ENCODE data around the gene EN1. TPM values are rescaled to one million over a fixed set of nuclear protein-coding genes. Genes with fewer than 3 reads are reported as not detected.

Gene EN1
- total RNA-seq, 3 donors from 2014 or later: not detected

DNA sequence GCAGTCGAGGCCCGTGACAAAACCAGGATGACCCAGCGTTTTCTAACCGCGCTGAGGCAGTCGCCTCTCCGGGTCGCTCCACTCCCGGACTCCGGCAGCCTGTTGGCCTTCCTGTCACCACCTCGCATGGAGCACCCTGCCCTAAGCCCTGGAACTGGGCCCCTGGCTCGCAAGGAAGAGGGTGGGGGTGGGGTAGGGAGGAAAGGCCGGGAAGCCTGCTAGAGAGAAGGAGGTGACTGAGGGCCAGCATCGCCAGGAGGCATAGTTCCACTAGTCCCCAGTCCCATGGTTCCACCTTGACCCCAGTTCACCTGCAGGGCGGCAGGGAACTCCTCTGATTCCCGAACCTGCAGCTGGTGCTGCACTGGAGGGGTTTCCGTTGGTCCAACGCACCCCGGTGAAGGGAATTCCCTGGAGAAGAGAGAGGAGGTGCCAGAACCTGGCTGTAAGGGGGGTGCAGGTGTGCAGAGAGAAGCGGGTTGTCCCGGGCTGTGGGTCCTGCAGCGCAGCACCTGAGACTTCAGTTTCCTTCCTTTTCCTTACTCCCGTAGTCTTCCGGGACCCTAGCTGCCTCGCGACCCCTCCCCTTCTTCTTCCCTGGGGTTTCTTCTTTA, 11.8 kb upstream of the EN1 start:
- DNase-seq: no peak
- TF ChIP-seq, protein P1, sequence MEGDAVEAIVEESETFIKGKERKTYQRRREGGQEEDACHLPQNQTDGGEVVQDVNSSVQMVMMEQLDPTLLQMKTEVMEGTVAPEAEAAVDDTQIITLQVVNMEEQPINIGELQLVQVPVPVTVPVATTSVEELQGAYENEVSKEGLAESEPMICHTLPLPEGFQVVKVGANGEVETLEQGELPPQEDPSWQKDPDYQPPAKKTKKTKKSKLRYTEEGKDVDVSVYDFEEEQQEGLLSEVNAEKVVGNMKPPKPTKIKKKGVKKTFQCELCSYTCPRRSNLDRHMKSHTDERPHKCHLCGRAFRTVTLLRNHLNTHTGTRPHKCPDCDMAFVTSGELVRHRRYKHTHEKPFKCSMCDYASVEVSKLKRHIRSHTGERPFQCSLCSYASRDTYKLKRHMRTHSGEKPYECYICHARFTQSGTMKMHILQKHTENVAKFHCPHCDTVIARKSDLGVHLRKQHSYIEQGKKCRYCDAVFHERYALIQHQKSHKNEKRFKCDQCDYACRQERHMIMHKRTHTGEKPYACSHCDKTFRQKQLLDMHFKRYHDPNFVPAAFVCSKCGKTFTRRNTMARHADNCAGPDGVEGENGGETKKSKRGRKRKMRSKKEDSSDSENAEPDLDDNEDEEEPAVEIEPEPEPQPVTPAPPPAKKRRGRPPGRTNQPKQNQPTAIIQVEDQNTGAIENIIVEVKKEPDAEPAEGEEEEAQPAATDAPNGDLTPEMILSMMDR (IDR thresholded peaks at IDR 0.05): no peak
- no peaks in the 10 kb centered on the region for H3K36me3 ChIP-seq (ENCODE audit: low read depth)
- no peaks in the 10 kb centered on the region for H3K9me3 ChIP-seq
- peaks cover 4% of the 10 kb centered on the region for H3K4me1 ChIP-seq (ENCODE audit: low read depth)
- intact Hi-C loops (cut with DNase I, micrococcal nuclease): loop anchor here (5.0 to 10.0 kb wide), 2 partner anchors 637 to 814 kb away; no protein-coding TSS in a partner anchor
- ATAC-seq: no peak
- no peak overlapping the region for H3K4me3 ChIP-seq

DNA sequence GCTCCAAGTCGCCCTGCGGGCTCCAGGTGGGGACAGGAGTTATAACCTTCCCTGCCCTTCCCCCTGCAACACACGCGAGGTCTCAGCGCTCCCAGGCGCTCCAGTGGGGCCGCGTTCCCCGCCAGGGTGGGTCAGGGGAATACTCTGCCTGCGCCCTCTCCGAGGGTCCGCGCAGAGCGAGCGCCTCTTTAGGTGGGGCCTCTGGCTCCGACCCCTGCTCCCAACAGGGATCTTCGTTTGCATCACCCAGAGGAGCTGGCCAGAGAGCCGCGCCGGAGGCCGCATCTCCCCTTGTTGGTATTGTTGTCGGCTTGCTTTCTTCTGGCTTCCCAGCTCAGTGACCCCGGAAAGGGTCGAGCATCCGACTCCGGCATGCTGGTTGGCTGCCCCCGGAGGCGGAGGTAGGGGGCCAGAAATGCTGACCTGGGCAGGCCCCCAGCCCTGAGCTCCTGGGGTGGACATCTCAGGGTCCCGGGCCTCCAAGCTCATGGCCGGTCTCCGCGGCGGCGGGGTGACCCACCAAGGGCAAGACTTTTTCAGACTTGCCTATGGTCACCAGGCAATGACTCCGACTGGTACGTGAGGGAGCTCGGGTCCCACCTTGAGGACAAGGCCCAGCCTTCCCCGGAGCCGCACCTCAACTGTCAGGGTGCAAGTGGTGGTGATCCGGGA, 11.2 kb upstream of the EN1 start:
- Histone ChIP-seq H3K4me1 (ENCODE audit: low read depth) (peaks cover 4% of the 10 kb centered on the region), H3K9me3 (no peaks in the 10 kb centered on the region), H3K36me3 (ENCODE audit: low read depth) (no peaks in the 10 kb centered on the region), H3K4me3 (no peak overlapping the region)
- ATAC-seq (no peak), DNase-seq (no peak)
- TF ChIP-seq, protein P1 (IDR thresholded peaks at IDR 0.05): no peak
- intact Hi-C loops (cut with DNase I, micrococcal nuclease): loop anchor here (5.0 to 10.0 kb wide), 2 partner anchors 636 to 814 kb away; no protein-coding TSS in a partner anchor

DNA sequence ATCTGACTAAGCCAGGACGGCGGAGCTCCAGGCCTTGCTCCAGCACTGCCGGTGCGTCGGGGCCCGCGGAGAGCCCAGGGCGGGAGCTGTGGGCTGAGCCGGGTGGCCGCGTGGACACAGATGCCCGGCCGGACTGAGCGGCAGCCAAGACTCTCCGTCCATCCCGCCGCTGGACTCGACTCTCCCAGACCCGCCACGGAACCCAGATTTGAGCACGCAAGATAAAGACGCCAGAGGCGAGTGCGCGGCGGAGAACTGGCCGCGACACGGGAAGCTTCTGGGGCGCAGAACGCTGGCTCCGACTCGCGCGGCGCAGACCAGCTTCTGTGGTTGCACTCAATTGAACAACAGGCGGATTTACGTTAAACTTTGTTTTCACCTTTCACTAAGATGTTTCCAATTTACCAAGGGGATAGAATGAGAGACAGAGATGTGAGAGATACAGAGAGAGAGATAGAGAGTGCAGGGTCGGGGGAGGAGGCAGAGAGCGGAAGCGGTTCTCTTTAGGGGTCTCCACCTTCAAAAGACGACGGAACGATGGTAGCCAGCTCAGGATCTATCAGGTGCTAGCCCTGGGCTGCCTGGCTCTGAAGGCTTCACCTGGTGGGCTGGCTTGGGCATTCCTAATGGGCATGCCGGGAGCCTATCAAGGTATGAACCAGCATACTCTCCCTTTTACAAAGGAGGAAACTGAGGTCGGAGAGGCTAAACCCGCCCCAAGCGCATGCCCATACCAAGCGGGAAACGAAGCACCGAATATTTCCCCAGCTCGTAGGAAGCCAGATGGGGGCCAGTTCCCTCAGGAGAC, 10.4 kb upstream of the EN1 start:
- Histone ChIP-seq H3K4me1 (ENCODE audit: low read depth) (peaks cover 4% of the 10 kb centered on the region), H3K4me3 (no peak overlapping the region), H3K9me3 (no peaks in the 10 kb centered on the region), H3K36me3 (ENCODE audit: low read depth) (no peaks in the 10 kb centered on the region)
- DNase-seq (no peak), ATAC-seq (no peak)
- TF ChIP-seq, protein P1 (IDR thresholded peaks at IDR 0.05): no peak
- intact Hi-C loops (cut with DNase I, micrococcal nuclease): loop anchor here (5.0 to 10.0 kb wide), 2 partner anchors 636 to 813 kb away; no protein-coding TSS in a partner anchor

DNA sequence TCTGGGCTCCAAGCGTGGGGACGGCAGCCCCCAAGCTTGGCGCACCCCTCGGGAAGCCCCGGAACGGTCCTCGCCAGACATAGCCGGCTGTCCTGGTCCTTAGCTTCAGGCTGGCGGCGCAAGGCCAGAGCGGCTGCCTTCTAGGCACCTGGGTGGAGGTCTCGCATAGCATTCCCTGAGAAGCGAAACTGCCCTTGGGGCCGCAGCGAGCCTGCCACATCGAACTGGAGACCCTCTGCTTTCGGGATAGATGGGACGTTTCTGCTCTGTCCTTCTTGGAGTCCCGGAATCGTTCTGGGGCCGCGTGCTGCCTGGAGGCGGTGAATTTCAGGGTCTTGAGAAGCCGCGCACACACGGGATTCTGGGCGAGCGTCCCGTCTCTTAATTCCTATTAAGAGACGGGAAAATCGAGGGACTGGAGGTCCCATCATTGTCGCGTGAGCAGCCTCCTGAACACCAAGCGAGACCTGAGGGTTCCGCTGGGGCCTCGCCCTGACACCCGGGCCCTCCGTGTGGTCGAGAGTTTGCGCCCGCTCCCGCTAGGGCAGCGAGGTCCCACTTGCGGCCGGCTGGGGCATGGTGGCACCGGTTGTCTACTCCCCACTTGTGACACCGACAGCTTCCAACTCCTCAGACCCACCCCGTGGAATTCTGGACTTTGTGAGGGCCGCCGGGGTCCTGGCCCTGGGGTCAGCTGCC, 9.7 kb upstream of the EN1 start:
- no peaks in the 10 kb centered on the region for H3K9me3 ChIP-seq
- no peak overlapping the region for H3K4me3 ChIP-seq
- TF ChIP-seq, protein P1 (IDR thresholded peaks at IDR 0.05): no peak
- ATAC-seq: no peak
- peaks cover 4% of the 10 kb centered on the region for H3K4me1 ChIP-seq (ENCODE audit: low read depth)
- intact Hi-C loops (cut with DNase I, micrococcal nuclease): loop anchor here (5.0 to 10.0 kb wide), 2 partner anchors 635 to 812 kb away; no protein-coding TSS in a partner anchor
- no peak for DNase-seq
- no peaks in the 10 kb centered on the region for H3K36me3 ChIP-seq (ENCODE audit: low read depth)

DNA sequence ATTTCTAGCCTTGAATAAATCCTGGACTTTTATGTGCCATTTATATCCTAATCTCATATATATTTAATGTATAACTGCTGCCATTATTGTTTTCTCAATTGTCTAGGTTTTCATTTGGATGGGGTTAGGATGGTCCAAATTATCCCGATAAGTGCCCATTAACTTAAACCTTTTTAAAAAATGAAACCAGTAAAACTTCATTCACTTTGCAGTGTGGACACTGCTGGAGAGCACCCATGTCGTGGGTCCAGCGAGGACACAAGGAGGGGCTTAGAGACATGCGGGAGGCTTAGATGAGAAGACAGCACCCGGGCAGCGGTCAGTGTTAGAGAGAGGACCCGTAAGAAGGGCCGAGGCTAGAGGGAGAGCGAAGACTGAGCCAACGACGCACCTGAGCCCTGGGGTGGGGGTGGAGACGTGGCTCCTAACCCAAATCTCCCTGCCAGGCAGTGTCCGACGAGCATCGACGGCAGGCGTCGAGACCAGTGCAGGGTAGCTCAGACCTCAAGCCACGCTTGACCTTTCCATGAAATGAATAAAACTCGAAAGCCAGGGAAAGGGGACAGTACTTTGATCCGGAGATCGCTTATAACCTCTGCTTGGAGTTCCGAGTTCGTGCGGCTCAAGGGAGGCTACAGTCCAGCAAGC, 9.0 kb upstream of the EN1 start:
- Histone ChIP-seq H3K4me1 (ENCODE audit: low read depth) (peaks cover 4% of the 10 kb centered on the region), H3K4me3 (no peak overlapping the region), H3K9me3 (no peaks in the 10 kb centered on the region), H3K36me3 (ENCODE audit: low read depth) (no peaks in the 10 kb centered on the region)
- intact Hi-C loops (cut with DNase I, micrococcal nuclease): loop anchor here (5.0 to 10.0 kb wide), 2 partner anchors 634 to 812 kb away; no protein-coding TSS in a partner anchor
- DNase-seq (no peak), ATAC-seq (no peak)
- TF ChIP-seq, protein P1 (IDR thresholded peaks at IDR 0.05): no peak

Data from mucosa of descending colon (tissue), 3 donors.